ENCODE data around the gene PPFIA4.
"Not testable (repeated sequence)": the region's sequence is repeated elsewhere in the genome, so short reads cannot be mapped to it uniquely, and the experiment has no call there.

The PPFIA4 gene

DNA sequence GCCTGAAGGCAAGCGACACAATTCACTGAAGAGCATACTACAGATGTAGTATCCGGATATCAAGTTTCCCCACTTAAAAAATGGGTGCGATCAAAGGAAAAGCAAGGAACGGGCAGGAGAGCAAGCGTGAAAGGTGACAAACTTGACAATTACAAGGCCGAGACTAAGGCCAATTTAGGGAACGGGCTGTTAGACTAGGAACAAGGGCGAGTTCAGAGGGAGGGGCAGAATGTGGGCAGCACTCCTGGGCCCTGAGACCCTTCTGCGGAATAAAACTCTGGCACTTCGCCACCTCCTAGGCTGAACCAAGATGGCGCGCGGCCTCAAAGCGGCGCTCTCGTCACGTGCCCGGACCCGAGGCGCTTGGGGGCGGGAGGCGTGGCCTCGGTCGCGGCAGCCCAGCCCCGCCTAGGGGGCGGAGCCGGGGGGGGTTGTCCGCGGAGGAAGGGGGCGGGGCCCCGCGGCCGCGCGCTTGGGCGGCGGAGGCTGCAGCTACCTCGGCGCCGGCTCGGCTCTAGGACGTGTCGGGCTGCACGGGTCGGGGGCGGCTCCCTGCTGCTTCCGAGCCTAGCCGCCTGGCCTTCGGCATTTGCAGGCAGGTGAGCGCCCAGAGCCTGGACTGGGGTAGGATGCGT, at the start of gene PPFIA4:
TSS of gene PPFIA4 (plus strand) at position 461 of the 635 bp plus-strand sequence. CDS start 12,518 bp downstream, outside the sequence.
- peak; percentile 93 for DNase-seq

DNA sequence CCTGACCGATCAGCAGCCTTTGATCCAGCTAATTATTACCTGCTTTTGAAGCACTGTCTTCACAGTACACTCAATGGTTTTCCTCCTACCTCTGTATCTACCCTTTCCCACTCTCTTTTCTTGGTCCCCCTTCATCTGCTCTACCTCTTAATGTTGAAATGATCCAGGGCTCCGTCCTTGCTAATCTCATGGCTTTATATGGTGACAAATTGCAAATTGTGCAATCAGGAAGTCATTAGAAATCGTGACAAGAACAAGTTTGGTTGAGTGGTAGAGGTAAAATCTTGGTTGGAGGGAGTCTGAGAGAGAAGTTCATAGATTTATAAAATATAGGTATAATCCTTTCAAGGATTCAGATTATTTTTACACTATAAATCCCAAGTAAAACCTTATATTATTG, 49.7 kb upstream of the PPFIA4 start:
- DNase-seq: no peak

DNA sequence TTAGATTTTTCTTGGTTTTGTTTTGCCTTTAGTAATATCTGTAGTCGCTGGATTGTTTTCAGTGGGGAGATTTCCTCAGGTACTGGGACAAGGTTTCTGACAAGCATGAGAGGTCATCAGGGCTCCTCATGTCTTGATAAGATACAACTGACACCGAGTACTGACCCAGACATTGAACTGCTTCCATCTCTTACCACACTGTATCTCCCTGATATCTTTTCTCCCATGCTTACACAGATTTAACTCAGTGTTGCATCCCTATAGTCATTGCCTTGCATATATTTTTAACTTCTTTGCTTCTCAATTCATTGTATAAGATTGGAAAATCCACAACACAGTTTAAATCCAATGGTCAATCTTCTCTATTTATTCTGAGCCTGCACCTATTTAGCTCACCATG, 46.8 kb upstream of the PPFIA4 start:
- DNase-seq: no peak

DNA sequence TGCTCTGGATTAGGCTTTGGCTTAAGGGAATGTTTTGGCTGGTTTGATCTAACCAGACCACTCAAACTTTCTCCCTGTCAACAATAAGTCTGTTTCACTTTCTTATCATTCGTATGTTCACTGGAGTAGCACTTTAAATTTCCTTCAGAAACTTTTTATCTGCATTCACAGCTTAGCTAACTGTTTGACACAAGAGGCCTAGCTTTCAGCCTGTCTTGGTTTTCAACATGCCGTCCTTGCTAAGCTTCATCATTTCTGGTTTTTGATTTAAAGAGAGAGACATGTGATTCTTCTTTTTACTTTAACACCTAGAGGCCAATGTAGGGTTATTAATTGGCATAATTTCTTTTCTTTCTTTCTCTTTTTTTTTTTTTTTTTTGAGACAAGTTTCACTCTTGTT, 44.4 kb upstream of the PPFIA4 start:
- no peak for DNase-seq

- no peak for DNase-seq
These were observed 43.4 kb upstream of the PPFIA4 start for GRCh38 chr1:202982715-202983430.

DNA sequence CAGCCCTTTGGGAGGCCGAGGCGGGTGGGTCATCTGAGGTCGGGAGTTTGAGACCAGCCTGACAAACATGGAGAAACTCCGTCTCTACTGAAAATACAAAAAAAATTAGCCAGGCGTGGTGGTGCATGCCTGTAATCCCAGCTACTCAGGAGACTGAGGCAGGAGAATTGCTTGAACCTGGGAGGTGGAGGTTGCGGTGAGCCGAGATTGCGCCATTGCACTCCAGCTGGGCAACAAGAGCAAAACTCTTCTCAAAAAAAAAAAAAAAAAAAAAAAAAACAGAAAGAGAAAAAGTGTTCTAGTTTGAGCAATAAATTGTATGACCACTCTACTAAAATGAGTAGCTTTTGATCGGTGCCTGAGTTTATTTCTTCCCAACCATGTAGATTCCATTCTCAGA, 40.2 kb upstream of the PPFIA4 start:
- DNase-seq: not testable (repeated sequence)

DNA sequence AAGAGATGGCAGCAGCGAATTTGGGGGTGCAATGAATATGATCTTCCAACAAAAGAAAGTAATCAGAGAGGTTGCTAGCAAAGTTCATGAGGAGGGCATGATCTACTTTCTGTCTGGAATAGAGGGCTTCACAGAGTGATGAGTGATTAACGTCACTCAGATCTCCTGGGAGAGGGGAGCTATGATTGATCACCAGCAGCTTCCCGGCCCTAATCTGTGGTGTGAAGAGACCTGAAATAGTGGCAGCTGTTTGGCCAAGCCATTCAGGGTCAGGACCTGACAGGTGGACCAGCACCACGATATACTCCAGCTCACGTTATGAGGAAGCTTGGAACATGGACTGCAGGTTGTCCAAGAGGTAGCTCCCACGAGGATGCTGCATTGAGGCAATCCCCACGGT, 39.0 kb upstream of the PPFIA4 start:
- no peak for DNase-seq

DNA sequence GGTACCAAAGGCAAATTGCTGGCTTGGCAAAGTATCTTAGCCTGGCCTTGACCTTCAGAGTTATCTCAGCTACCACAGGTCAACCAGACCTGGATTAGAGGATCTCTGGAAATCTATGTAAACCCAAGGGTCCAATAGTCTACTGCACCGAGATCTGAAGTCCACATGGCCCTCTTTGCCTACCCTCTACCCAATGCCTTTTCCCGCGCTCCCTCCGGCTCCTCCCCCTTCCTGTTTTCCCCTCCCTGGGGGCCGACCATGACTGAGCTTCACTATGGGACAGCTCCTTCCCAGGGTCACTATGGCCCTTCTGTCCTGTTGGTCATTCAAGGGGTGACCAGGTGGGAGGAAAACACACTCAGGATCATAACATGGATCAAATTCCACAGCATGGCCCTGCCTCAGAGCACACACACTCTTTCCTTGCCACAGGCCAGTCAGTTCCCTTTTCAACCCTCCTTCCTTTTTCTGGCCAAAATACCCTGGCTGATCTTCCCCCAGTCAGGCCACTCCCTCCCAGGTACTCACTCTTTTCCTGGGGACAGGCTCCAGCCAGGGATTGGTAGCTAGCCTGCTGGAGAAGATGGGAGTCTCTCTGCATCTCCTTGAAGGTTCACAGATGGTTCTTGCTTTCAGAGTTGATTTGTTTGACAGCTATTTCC, 38.2 kb upstream of the PPFIA4 start:
- DNase-seq: no peak

DNA sequence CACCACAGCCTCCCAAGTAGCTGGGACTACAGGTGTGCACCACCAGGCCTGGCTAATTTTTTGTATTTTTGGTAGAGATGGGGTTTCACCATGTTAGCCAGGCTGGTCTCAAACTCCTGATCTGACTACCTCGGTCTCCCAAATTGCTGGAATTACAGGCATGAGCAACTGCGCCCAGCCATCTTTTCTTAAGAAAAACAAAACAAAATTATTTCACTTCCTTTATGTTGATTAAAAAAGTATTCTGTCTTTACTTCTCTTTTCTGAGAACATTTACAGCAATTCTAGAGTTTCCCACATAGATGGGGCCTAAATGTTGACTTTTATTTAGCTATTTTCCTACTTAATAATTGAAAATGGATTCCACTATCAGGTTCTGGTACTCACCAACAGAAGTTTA, 36.4 kb upstream of the PPFIA4 start:
- DNase-seq: no peak

DNA sequence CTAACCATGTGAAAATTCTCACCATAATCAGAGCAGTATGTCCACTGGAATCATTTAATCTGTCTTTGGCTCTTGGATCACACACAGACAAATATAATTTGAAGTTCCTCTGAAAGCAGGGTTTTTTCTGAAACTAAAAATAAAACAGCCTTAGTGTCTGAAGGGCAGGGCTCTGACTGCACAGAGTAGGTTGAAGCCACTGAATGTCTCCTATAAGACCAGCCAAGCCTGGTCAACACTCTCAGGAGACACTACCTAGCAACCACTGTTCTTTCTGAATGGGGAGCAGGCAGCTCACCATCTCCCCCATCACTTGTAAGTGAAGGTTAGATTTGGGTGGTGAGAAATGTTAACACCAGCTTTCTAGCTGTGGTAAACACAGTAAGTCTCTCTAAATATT, 35.2 kb upstream of the PPFIA4 start:
- DNase-seq: no peak

DNA sequence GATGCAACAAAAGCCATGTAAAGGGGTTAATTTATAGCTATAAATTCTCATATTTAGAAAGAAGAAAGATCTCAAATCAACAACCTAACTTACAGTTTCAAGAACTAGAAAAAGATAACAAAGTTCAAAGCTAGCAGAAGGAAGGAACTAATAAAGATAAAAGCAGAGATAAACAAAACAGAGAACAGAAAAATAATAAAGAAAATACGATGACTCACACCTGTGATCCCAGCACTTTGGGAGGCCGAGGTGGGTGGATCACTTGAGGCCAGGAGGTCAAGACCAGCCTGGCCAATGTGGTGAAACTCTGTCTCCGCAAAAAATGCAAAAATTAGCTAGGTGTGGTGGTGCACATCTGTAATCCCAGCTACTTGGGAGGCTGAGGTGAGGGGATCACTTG, 31.5 kb upstream of the PPFIA4 start:
- DNase-seq: no peak

DNA sequence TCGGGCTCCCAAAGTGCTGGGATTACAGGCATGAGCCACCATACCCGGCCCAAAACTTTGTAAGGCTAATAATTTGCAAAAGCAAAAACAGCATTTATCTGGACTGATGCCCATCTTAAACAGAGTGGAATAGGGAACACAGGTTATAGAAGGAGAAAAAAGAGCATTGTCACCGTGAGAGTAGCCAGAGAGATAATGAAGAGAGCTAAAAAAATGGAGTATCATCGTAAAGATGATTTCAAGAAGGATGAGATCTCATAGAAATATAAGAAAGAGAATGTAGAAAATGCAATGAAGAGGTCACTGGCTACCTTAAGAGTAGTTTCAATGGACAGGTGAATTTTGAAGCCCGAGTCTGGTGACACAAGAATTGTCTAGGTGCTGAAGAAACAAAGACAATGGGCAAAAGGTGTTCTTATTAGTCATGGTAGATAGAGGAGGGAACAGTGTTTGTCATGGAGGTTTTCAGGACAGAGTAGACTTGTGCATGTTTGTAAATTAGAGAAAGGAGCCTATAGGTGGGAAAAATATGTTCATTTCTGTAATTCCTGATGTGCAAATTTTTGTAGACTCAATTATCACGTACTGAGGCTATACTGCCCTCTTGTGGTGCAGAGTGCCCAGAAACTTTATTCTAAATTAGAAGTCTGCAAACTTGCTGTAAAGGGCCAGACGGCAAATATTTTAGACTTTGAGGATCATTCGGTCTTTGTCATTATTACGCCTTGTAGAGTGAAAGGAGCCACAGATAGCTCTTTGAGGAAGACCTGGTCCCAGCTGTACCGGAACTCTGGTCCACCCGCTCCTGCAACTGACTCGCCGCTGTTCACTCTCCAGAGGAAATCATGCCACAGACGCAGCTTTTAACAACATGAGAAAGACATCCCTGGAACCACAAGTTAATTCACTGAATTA, 27.2 kb upstream of the PPFIA4 start:
- peak; percentile 51 for DNase-seq

- DNase-seq: no peak
These were observed 25.9 kb upstream of the PPFIA4 start for GRCh38 chr1:203000217-203000944.

- DNase-seq: no peak
These were observed 24.3 kb upstream of the PPFIA4 start for GRCh38 chr1:203001986-203002385.

DNA sequence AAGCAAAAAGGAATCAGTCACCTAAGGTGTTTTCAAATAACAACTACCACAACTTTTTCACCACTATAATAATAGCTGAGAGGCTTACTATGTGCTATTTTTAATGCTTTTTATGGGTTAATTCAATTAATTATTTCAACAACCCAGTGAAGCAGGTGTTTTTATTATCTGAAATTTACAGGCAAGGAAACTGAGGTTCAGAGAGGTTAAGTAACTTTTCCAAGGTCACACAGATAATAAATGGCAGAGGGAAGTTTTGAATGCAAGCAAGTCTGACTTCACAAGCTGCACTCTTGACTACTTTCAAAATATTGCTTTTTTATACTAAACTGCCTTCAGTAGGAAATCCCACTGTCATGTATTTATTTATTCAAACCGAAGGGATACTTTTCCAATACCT, 23.3 kb upstream of the PPFIA4 start:
- DNase-seq: no peak

- not testable (repeated sequence) for DNase-seq
These were observed 20.7 kb upstream of the PPFIA4 start for GRCh38 chr1:203005395-203006142.

- peak; percentile 89 for DNase-seq
These were observed 19.1 kb upstream of the PPFIA4 start, which contains the start of gene TMEM183A for GRCh38 chr1:203006948-203007871. Gene TMEM183A, plus strand, starts transcription at chr1:203007374. Its CDS starts 92 bp downstream, at chr1:203007466.

DNA sequence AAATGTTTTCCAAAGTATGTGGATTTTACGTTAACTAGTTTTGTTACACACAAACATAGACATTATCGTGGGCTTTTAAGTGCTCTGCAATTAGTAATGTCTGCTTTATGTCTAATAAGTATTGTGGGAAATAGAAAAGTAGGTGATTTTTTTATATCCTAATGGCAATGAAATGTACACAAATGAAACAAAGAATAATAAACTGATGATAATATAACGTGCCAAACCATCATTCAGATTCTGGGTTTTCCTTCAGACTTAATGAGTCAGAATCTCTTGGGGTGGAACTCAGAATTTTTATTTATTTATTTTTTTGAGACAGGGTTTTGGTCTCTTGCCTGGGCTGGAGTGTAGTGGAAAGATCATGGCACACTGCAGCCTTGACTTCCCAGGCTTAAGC, 17.1 kb upstream of the PPFIA4 start:
- DNase-seq: no peak

DNA sequence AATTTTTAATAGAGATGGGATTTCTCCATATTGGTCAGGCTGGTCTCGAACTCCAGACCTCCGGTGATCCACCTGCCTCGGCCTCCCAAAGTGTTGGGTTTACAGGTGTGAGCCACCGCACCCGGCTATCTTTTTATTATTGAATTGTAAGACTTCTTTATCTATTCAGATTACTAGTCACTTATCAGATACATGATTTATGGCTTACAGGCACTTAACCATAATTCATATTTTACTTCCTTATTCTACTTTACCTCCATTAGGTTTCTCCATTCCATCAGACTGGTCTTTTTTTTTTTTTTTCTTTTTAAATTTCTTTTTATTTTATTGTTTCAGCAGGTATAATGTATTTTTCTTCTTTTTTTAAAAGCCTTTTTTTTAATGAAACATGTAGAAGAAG, 14.7 kb upstream of the PPFIA4 start:
- DNase-seq: no peak

GRCh38 chr1:203017061-203017460, 9.2 kb upstream of the PPFIA4 start:
- DNase-seq: no peak

Data from DMS79 treated with DMSO at 0.1 percent for 48 hours (cell line).